GM13976 (cell line): ENCODE results near the gene MRFAP1.
"Not testable (repeated sequence)": the region's sequence is repeated elsewhere in the genome, so short reads cannot be mapped to it uniquely, and the experiment has no call there.

Experiments
- DNase-seq: peaks from one replicate; pipeline ENCODE4 v3.0.0; 2012; ENCODE audit warnings: low spot score
- CTCF ChIP-seq: IDR thresholded peaks from 2 replicates; pipeline ENCODE4 v1.5.1; 2012; ENCODE audit warnings: borderline replicate concordance, mild to moderate bottlenecking; ENCODE audit not compliant: insufficient read depth; ENCODE audit errors: extremely low read depth, missing control alignments, control extremely low read depth
- in situ Hi-C: fragments of 300-500 bp; cut with MboI; formaldehyde crosslinking; loops from one replicate; pipeline ENCODE4 v1.12.0; 2022; ENCODE audit warnings: low sequenced_read_pairs, mixed read lengths, inconsistent platforms; ENCODE audit not compliant: unreplicated experiment

The MRFAP1 gene

GRCh38 chr4:6643141-6643847 lies 2.8 kb downstream of the MRFAP1 start:
- no peak for DNase-seq
- in situ Hi-C loops = no loop called here
- no peak for TF ChIP-seq CTCF

GRCh38 chr4:6644792-6645530 lies 4.5 kb downstream of the MRFAP1 start:
- TF ChIP-seq CTCF = no peak
- no peak for DNase-seq
- in situ Hi-C loops = no loop called here

GRCh38 chr4:6647169-6647568 lies 6.7 kb downstream of the MRFAP1 start:
- no peak for DNase-seq
- TF ChIP-seq CTCF = no peak
- in situ Hi-C loops = no loop called here

- in situ Hi-C loops = no loop called here
- DNase-seq = no peak
- TF ChIP-seq CTCF = no peak
Observed at GRCh38 chr4:6647582-6648230, 7.2 kb downstream of the MRFAP1 start.

- DNase-seq = no peak
- no peak for TF ChIP-seq CTCF
- in situ Hi-C loops = no loop called here
Observed at GRCh38 chr4:6649216-6649615, 8.7 kb downstream of the MRFAP1 start.

- DNase-seq, in situ Hi-C loops: not testable (repeated sequence)
Observed at GRCh38 chr4:6654211-6654610, 13.7 kb downstream of the MRFAP1 start.

- DNase-seq, in situ Hi-C loops: not testable (repeated sequence)
Observed at GRCh38 chr4:6655291-6655690, 14.8 kb downstream of the MRFAP1 start.

GRCh38 chr4:6655924-6656323 lies 15.4 kb downstream of the MRFAP1 start:
- in situ Hi-C loops = no loop called here
- DNase-seq = no peak
- TF ChIP-seq CTCF = no peak
